Neuronal stem cell (in vitro differentiated cells): Measurements from ENCODE around the gene TMEM126A.

Experiments used
- DNase-seq: peaks from one replicate; pipeline ENCODE4 v3.0.0-alpha.2; 2013; ENCODE audit warnings: low spot score
- H2AFZ ChIP-seq: one replicate; pipeline ENCODE4 v1.6.1; 2013; ENCODE audit warnings: mild to moderate bottlenecking, low read length, inconsistent platforms
- H2AK5ac ChIP-seq: 2 replicates; pipeline ENCODE4 v1.6.1; 2013; ENCODE audit warnings: low read depth, mild to moderate bottlenecking, inconsistent platforms, low read length, moderate library complexity, mixed read lengths
- H2BK120ac ChIP-seq: 2 replicates; pipeline ENCODE4 v1.6.1; 2013; ENCODE audit warnings: low read depth, mild to moderate bottlenecking, inconsistent platforms, low read length, moderate library complexity, mixed read lengths
- H2BK12ac ChIP-seq: one replicate; pipeline ENCODE4 v1.6.1; 2013; ENCODE audit warnings: low read length, inconsistent platforms
- H2BK15ac ChIP-seq: 2 replicates; pipeline ENCODE4 v1.6.1; 2013; ENCODE audit warnings: mild to moderate bottlenecking, low read length, inconsistent platforms, mixed read lengths
- H2BK5ac ChIP-seq: one replicate; pipeline ENCODE4 v1.6.1; 2013; ENCODE audit warnings: inconsistent platforms, mild to moderate bottlenecking, low read length, moderate library complexity
- H3K14ac ChIP-seq: one replicate; pipeline ENCODE4 v1.6.1; 2013; ENCODE audit warnings: low read length, inconsistent platforms
- H3K18ac ChIP-seq: 2 replicates; pipeline ENCODE4 v1.6.1; 2013; ENCODE audit warnings: low read length, inconsistent platforms
- H3K23ac ChIP-seq: 2 replicates; pipeline ENCODE4 v1.6.1; 2013; ENCODE audit warnings: low read depth, mild to moderate bottlenecking, mixed read lengths, low read length, inconsistent platforms; ENCODE audit not compliant: poor library complexity
- H3K27ac ChIP-seq: replicated peaks from 3 replicates; pipeline ENCODE4 v1.5.1; 2013; ENCODE audit warnings: low read length, inconsistent platforms
- H3K27me3 ChIP-seq, 3 experiments: 2 replicates each; pipeline ENCODE4 v1.6.1; 2013; ENCODE audit warnings: low read length in 3 of 3, mild to moderate bottlenecking in 2 of 3, inconsistent platforms in 1 of 3, low read depth in 1 of 3, mixed read lengths in 1 of 3, moderate library complexity in 1 of 3; ENCODE audit not compliant: control insufficient read depth in 3 of 3, insufficient read depth in 3 of 3
- H3K36me3 ChIP-seq, 2 donors: replicated peaks in 1 of 2; 2 replicates each; pipeline ENCODE4 v1.6.1; 2013; ENCODE audit warnings: low read length in 2 of 2; ENCODE audit not compliant: control insufficient read depth in 2 of 2, insufficient read depth in 2 of 2
- H3K4ac ChIP-seq: 2 replicates; pipeline ENCODE4 v1.6.1; 2013; ENCODE audit warnings: inconsistent platforms, mild to moderate bottlenecking, low read length, moderate library complexity
- H3K4me1 ChIP-seq, 2 donors: 1 replicate in 1 of 2; 2 replicates in 1 of 2; pipeline ENCODE4 v1.6.1; 2013; ENCODE audit warnings: low read length in 2 of 2, low read depth in 1 of 2; ENCODE audit not compliant: control insufficient read depth in 2 of 2, insufficient read depth in 1 of 2
- H3K4me2 ChIP-seq: one replicate; pipeline ENCODE4 v1.6.1; 2013; ENCODE audit warnings: mild to moderate bottlenecking, low read length, inconsistent platforms; ENCODE audit not compliant: insufficient read depth, poor library complexity, severe bottlenecking
- H3K4me3 ChIP-seq, 2 donors: 2 replicates each; pipeline ENCODE4 v1.5.1; 2013; ENCODE audit warnings: low read length in 2 of 2, mild to moderate bottlenecking in 2 of 2, inconsistent platforms in 1 of 2, moderate library complexity in 1 of 2
- H3K79me1 ChIP-seq: one replicate; pipeline ENCODE4 v1.6.1; 2013; ENCODE audit warnings: low read depth, mild to moderate bottlenecking, inconsistent platforms, low read length, moderate library complexity
- H3K9ac ChIP-seq: one replicate; pipeline ENCODE4 v1.6.1; 2013; ENCODE audit warnings: mild to moderate bottlenecking, low read depth, low read length, inconsistent platforms; ENCODE audit not compliant: poor library complexity
- H3K9me3 ChIP-seq, 2 donors: replicated peaks in 1 of 2; 2 replicates each; pipeline versions ENCODE3 to v1.6.1; 2013; ENCODE audit warnings: low read length in 2 of 2, mild to moderate bottlenecking in 2 of 2, inconsistent platforms in 1 of 2, low read depth in 1 of 2, mixed read lengths in 1 of 2, moderate library complexity in 1 of 2; ENCODE audit not compliant: control insufficient read depth in 2 of 2, insufficient read depth in 1 of 2
- H4K8ac ChIP-seq: one replicate; pipeline ENCODE4 v1.6.1; 2013; ENCODE audit warnings: low read depth, mild to moderate bottlenecking, inconsistent platforms, low read length, moderate library complexity
- H4K91ac ChIP-seq: one replicate; pipeline ENCODE4 v1.6.1; 2013; ENCODE audit warnings: low read length, low read depth, mild to moderate bottlenecking, inconsistent platforms; ENCODE audit not compliant: poor library complexity
- WGBS, 2 donors: extraction: QIAGEN DNeasy Blood & Tissue Kit; methylation state at CpG; one replicate each; pipeline ENCODE4 v1.1.7; 2013; ENCODE audit warnings: missing lambda C conversion rate in 2 of 2, mixed read lengths in 1 of 2; ENCODE audit not compliant: insufficient read length in 2 of 2, insufficient replicate concordance in 1 of 2; ENCODE audit errors: extremely low coverage in 2 of 2; 5-methylcytosine and 5-hydroxymethylcytosine counted together

The TMEM126A gene

GRCh38 chr11:85656777-85657176, 9.0 kb downstream of the TMEM126A start:
- Histone ChIP-seq H2BK12ac (no peak overlapping the region), H3K4me2 (no peak overlapping the region), H3K18ac (no peak overlapping the region), H3K14ac (no peak overlapping the region), H2BK120ac (no peak overlapping the region), H3K23ac (no peak overlapping the region), H3K27ac (no peak overlapping the region), H2BK5ac (no peak overlapping the region), H3K9ac (no peak overlapping the region), H3K4me3 (no peak overlapping the region), H3K9me3 (no peaks in the 10 kb centered on the region), H3K4me1 (peaks cover 0 to 5% of the 10 kb centered on the region in 2 donors), H3K79me1 (no peaks in the 10 kb centered on the region), H2AK5ac (no peak overlapping the region), H2BK15ac (no peak overlapping the region), H3K4ac (no peak overlapping the region), H2AFZ (no peak overlapping the region), H3K36me3 (peaks cover 3 to 99% of the 10 kb centered on the region in 2 donors), H4K8ac (no peak overlapping the region), H3K27me3 (no peaks in the 10 kb centered on the region), H4K91ac (no peak overlapping the region)
- no peak for DNase-seq
- no CpG with 5 or more reads among the region's 1 CpG for WGBS, 2 donors

- Histone ChIP-seq H3K36me3 (peaks cover 3 to 100% of the 10 kb centered on the region in 2 donors), H3K18ac (no peak overlapping the region), H2AFZ (no peak overlapping the region), H3K4me1 (peaks cover 0 to 5% of the 10 kb centered on the region in 2 donors), H3K4me3 (no peak overlapping the region), H2BK15ac (no peak overlapping the region), H3K4ac (no peak overlapping the region), H4K8ac (no peak overlapping the region), H4K91ac (no peak overlapping the region), H2BK5ac (no peak overlapping the region), H3K79me1 (no peaks in the 10 kb centered on the region), H2BK12ac (no peak overlapping the region), H3K14ac (no peak overlapping the region), H3K27me3 (no peaks in the 10 kb centered on the region), H3K23ac (no peak overlapping the region), H3K4me2 (no peak overlapping the region), H2BK120ac (no peak overlapping the region), H3K9ac (no peak overlapping the region), H3K9me3 (no peaks in the 10 kb centered on the region), H3K27ac (no peak overlapping the region), H2AK5ac (no peak overlapping the region)
- DNase-seq = no peak
- no CpG with 5 or more reads among the region's 1 CpG for WGBS, 2 donors
Observed at GRCh38 chr11:85658180-85658579, 10.4 kb downstream of the TMEM126A start.

- no peak overlapping the region for H4K8ac ChIP-seq
- H2BK5ac ChIP-seq = no peak overlapping the region
- no peak for DNase-seq
- no peak overlapping the region for H3K4ac ChIP-seq
- no peak overlapping the region for H3K23ac ChIP-seq
- no peak overlapping the region for H2BK120ac ChIP-seq
- no peak overlapping the region for H2AK5ac ChIP-seq
- no peaks in the 10 kb centered on the region for H3K9me3 ChIP-seq
- no peak overlapping the region for H3K18ac ChIP-seq
- peaks cover 0 to 10% of the 10 kb centered on the region in 2 donors for H3K4me1 ChIP-seq
- no peak overlapping the region for H3K27ac ChIP-seq
- peak overlapping the region in 1 of 2 donors; percentile 84 for H3K4me3 ChIP-seq
- peak overlapping the region; percentile 49 for H3K4me2 ChIP-seq
- no peak overlapping the region for H2BK15ac ChIP-seq
- H4K91ac ChIP-seq = no peak overlapping the region
- H2AFZ ChIP-seq = no peak overlapping the region
- H3K9ac ChIP-seq = no peak overlapping the region
- H3K36me3 ChIP-seq = peaks cover 3 to 66% of the 10 kb centered on the region in 2 donors
- no peak overlapping the region for H2BK12ac ChIP-seq
- WGBS, 2 donors = no CpG with 5 or more reads among the region's 4 CpGs
- no peak overlapping the region for H3K14ac ChIP-seq
- no peaks in the 10 kb centered on the region for H3K27me3 ChIP-seq
- H3K79me1 ChIP-seq = no peaks in the 10 kb centered on the region
Observed at GRCh38 chr11:85661972-85662664, 14.4 kb downstream of the TMEM126A start.

GRCh38 chr11:85663080-85663752, 15.4 kb downstream of the TMEM126A start:
- no peak overlapping the region for H4K91ac ChIP-seq
- no peak for DNase-seq
- no peak overlapping the region for H2BK5ac ChIP-seq
- peak overlapping the region; percentile 53 for H3K4me2 ChIP-seq
- no peak overlapping the region for H3K4ac ChIP-seq
- no peak overlapping the region for H2AFZ ChIP-seq
- H3K18ac ChIP-seq = no peak overlapping the region
- peak overlapping the region; percentile 84 to 97 for H3K4me3 ChIP-seq
- H2BK15ac ChIP-seq = no peak overlapping the region
- no peak overlapping the region for H2BK12ac ChIP-seq
- H2AK5ac ChIP-seq = no peak overlapping the region
- no peak overlapping the region for H4K8ac ChIP-seq
- no peaks in the 10 kb centered on the region for H3K27me3 ChIP-seq
- no peaks in the 10 kb centered on the region for H3K9me3 ChIP-seq
- no peak overlapping the region for H3K27ac ChIP-seq
- no peak overlapping the region for H2BK120ac ChIP-seq
- no peaks in the 10 kb centered on the region for H3K79me1 ChIP-seq
- H3K36me3 ChIP-seq = peaks cover 3 to 55% of the 10 kb centered on the region in 2 donors
- H3K23ac ChIP-seq = no peak overlapping the region
- H3K14ac ChIP-seq = no peak overlapping the region
- WGBS, 2 donors = no CpG with 5 or more reads among the region's 10 CpGs
- peaks cover 0 to 10% of the 10 kb centered on the region in 2 donors for H3K4me1 ChIP-seq
- no peak overlapping the region for H3K9ac ChIP-seq
